Astrocyte (in vitro differentiated cells and primary cell): Measurements from ENCODE around the gene KLHL26. TPM values are rescaled to one million over a fixed set of nuclear protein-coding genes. Genes with fewer than 3 reads are reported as not detected.

Experiments
- DNase-seq: peaks from one replicate; pipeline ENCODE4 v3.0.0-alpha.2; 2010; ENCODE audit warnings: low read depth
- FAIRE-seq: peaks from 2 replicates; lab custom pipeline; 2011; peaks lifted over from hg19 to GRCh38; lab: Jason Lieb, UNC
- H2AFZ ChIP-seq: 2 replicates; pipeline ENCODE4 v1.6.0; 2012; ENCODE audit warnings: low read depth, low read length, inconsistent platforms
- H3K27ac ChIP-seq: 2 replicates; pipeline ENCODE4 v1.5.1; 2011; ENCODE audit warnings: low read depth, low read length, inconsistent platforms
- H3K27me3 ChIP-seq: 2 replicates; pipeline ENCODE4 v1.6.0; 2011; ENCODE audit warnings: low read length, inconsistent platforms; ENCODE audit not compliant: insufficient read depth
- H3K36me3 ChIP-seq: 2 replicates; pipeline ENCODE4 v1.5.1; 2011; ENCODE audit warnings: low read length, inconsistent platforms; ENCODE audit not compliant: insufficient read depth
- H3K4me1 ChIP-seq: 2 replicates; pipeline ENCODE4 v1.5.1; 2011; ENCODE audit warnings: low read length, inconsistent platforms; ENCODE audit not compliant: insufficient read depth
- H3K4me2 ChIP-seq: 2 replicates; pipeline ENCODE4 v1.6.0; 2012; ENCODE audit warnings: low read length, inconsistent platforms
- H3K4me3 ChIP-seq: 2 replicates; pipeline ENCODE4 v1.5.1; 2011; ENCODE audit warnings: low read depth, mild to moderate bottlenecking, low read length, inconsistent platforms; ENCODE audit not compliant: insufficient read depth
- H3K79me2 ChIP-seq: 2 replicates; pipeline ENCODE4 v1.6.0; 2012; ENCODE audit warnings: mild to moderate bottlenecking, low read length, inconsistent platforms; ENCODE audit not compliant: insufficient read depth
- H3K9ac ChIP-seq: 2 replicates; pipeline ENCODE4 v1.6.0; 2012; ENCODE audit warnings: mild to moderate bottlenecking, low read length, inconsistent platforms
- H3K9me3 ChIP-seq: 2 replicates; pipeline ENCODE4 v1.5.1; 2012; ENCODE audit warnings: low read depth, mild to moderate bottlenecking, low read length, inconsistent platforms; ENCODE audit not compliant: insufficient read depth
- H4K20me1 ChIP-seq: 2 replicates; pipeline ENCODE4 v1.6.0; 2012; ENCODE audit warnings: low read length, inconsistent platforms; ENCODE audit not compliant: insufficient read depth
- H3K27ac Mint-ChIP-seq: one replicate; pipeline ENCODE4 v1.8.0; 2021; ENCODE audit warnings: mild to moderate bottlenecking, mixed read lengths; ENCODE audit not compliant: unreplicated experiment
- H3K27me3 Mint-ChIP-seq: one replicate; pipeline ENCODE4 v1.8.0; 2021; ENCODE audit warnings: low read depth, mixed read lengths; ENCODE audit not compliant: unreplicated experiment
- H3K36me3 Mint-ChIP-seq: one replicate; pipeline ENCODE4 v1.8.0; 2021; ENCODE audit warnings: low read depth, mixed read lengths; ENCODE audit not compliant: unreplicated experiment
- H3K4me1 Mint-ChIP-seq: one replicate; pipeline ENCODE4 v1.8.0; 2021; ENCODE audit warnings: low read depth, mixed read lengths; ENCODE audit not compliant: unreplicated experiment
- H3K4me3 Mint-ChIP-seq: one replicate; pipeline ENCODE4 v1.8.0; 2021; ENCODE audit warnings: mild to moderate bottlenecking, moderate library complexity, mixed read lengths; ENCODE audit not compliant: unreplicated experiment
- H3K9me3 Mint-ChIP-seq: one replicate; pipeline ENCODE4 v1.8.0; 2021; ENCODE audit warnings: mild to moderate bottlenecking, mixed read lengths; ENCODE audit not compliant: unreplicated experiment
- CTCF ChIP-seq: IDR thresholded peaks from 2 replicates; pipeline ENCODE4 v1.5.1; 2011; ENCODE audit warnings: low read depth, mild to moderate bottlenecking, inconsistent platforms, low read length, moderate library complexity; ENCODE audit not compliant: insufficient read depth
- EZH2 ChIP-seq: IDR thresholded peaks from 2 replicates; pipeline ENCODE4 v1.6.1; 2012; ENCODE audit warnings: mild to moderate bottlenecking, low read length, inconsistent platforms; ENCODE audit not compliant: insufficient read depth
- total RNA-seq: library from RNA; stranded (reverse); gene quantifications from 2 replicates; pipeline ENCODE4 v1.2.1, GENCODE V29; 2021

KLHL26 gene
- total RNA-seq, 1 donor from 2014 or later, result 4.4 TPM

DNA sequence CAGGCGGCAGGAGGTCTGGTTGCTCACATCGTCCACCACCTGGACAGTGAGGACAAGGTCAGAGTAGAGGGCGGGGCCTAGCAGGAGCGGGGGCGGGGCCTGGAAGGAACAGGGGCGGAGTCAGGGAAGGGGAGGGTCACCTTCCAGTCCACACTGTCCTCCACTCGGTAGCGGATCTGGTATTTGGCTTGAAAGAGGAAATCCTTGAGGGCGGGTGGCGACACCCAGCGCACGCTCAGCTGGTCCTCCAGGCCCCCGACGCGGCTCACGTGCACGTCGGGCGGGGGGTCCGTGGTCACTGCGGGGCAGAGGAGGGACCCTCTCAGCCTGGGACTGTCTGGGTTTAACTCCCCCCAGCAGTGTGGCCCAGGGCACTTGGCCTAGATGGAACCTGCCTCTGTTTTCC lies 40.1 kb upstream of the KLHL26 start:
- Mint-ChIP-seq H3K4me1 (peaks cover 6% of the 10 kb centered on the region), H3K27me3 (peaks cover 33% of the 10 kb centered on the region), H3K4me3 (no peak overlapping the region), H3K27ac (no peak overlapping the region), H3K9me3 (no peaks in the 10 kb centered on the region), H3K36me3 (no peaks in the 10 kb centered on the region)
- Histone ChIP-seq H3K9me3 (no peaks in the 10 kb centered on the region), H3K79me2 (no peaks in the 10 kb centered on the region), H3K4me1 (peaks cover 9% of the 10 kb centered on the region), H3K36me3 (no peaks in the 10 kb centered on the region), H3K27ac (no peak overlapping the region), H4K20me1 (peaks cover 15% of the 10 kb centered on the region), H3K4me2 (no peak overlapping the region), H3K27me3 (peaks cover 3% of the 10 kb centered on the region), H2AFZ (no peak overlapping the region), H3K9ac (no peak overlapping the region), H3K4me3 (no peak overlapping the region)
- FAIRE-seq, result no peak
- no peak for DNase-seq
- no peak for TF ChIP-seq EZH2
- no peak for TF ChIP-seq CTCF

DNA sequence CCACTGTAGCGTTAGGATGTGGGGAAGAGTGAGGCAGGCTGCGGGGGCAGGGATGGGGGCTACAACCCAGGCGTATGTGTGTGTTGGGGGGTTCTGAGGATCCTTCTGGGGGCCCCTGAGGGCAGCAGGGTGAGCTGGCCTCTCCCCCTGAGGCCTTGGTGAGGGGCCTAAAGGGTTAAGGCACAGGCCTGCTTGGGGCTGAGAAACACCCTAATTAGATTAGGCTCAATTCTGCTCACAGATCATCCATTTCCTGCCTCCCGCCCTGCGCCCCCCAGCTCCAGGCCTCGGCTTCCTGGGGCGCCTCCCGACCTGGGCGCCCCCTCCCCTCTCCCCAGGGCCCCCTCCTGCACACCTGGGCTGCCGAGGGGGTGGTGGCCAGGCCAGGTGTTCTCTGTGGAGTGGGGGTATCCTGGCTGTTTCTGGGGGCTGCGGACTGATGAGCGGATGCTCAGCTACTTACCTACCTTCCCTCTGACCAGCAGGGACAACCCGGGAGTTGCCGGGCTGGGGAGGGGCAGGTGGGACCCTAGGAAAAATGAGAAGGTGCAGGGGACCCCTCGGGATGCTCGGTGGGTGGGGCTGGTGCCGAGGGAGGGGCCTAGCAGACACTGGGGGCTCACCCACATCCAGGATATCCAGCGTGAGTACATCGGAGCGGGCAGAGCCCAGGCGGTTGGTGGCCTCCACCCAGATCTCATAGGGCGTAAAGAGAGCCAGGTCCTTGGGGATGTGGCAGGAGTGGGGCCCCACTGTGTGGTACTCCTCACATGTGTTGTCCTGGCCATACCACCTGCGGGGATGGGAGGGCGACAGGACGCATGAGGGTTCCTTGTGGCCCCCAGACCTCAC lies 38.8 kb upstream of the KLHL26 start:
- H3K4me3 ChIP-seq, result no peak overlapping the region
- Mint-ChIP-seq H3K27me3 (peaks cover 44% of the 10 kb centered on the region), H3K27ac (no peak overlapping the region), H3K4me3 (no peak overlapping the region), H3K9me3 (no peaks in the 10 kb centered on the region), H3K4me1 (peaks cover 6% of the 10 kb centered on the region), H3K36me3 (no peaks in the 10 kb centered on the region)
- H3K27ac ChIP-seq, result no peak overlapping the region
- peaks cover 9% of the 10 kb centered on the region for H3K4me1 ChIP-seq
- H3K4me2 ChIP-seq, result no peak overlapping the region
- no peak overlapping the region for H2AFZ ChIP-seq
- DNase-seq (no peak), FAIRE-seq (no peak)
- no peak overlapping the region for H3K9ac ChIP-seq
- peaks cover 3% of the 10 kb centered on the region for H3K27me3 ChIP-seq
- no peaks in the 10 kb centered on the region for H3K9me3 ChIP-seq
- TF ChIP-seq EZH2, result no peak
- no peak for TF ChIP-seq CTCF
- no peaks in the 10 kb centered on the region for H3K36me3 ChIP-seq
- no peaks in the 10 kb centered on the region for H3K79me2 ChIP-seq
- peaks cover 8% of the 10 kb centered on the region for H4K20me1 ChIP-seq

DNA sequence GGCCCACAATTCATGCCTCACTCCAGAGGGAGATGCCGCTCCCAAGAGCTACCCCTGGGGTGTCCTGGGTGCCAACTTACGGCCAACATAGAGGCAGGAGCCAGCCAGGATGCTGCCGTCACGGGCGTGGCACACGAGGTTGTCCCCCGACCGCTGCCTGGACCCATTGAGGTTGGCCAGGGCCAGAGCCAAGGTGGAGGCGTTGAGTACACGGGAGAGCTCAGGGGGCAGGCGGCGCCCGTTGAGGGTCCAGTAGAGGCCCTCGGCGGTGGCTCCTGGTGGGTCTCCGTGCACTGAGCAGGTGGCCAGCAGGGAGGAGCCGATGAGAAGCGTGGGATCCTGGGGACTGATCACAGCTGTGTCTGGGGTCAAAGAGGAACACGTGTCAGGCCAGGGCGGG lies 37.3 kb upstream of the KLHL26 start:
- no peak overlapping the region for H3K4me2 ChIP-seq
- no peak for FAIRE-seq
- H3K4me1 Mint-ChIP-seq, result peaks cover 5% of the 10 kb centered on the region

More for the DNA sequence above, 37.3 kb upstream of the KLHL26 start:
- H3K27ac ChIP-seq, result no peak overlapping the region
- H4K20me1 ChIP-seq, result no peaks in the 10 kb centered on the region
- Mint-ChIP-seq H3K36me3 (no peaks in the 10 kb centered on the region), H3K27me3 (peaks cover 48% of the 10 kb centered on the region), H3K4me3 (no peak overlapping the region), H3K27ac (no peak overlapping the region), H3K9me3 (no peaks in the 10 kb centered on the region)
- peaks cover 12% of the 10 kb centered on the region for H3K27me3 ChIP-seq
- no peaks in the 10 kb centered on the region for H3K36me3 ChIP-seq
- peaks cover 5% of the 10 kb centered on the region for H3K4me1 ChIP-seq
- H3K79me2 ChIP-seq, result no peaks in the 10 kb centered on the region
- no peak overlapping the region for H2AFZ ChIP-seq
- H3K9ac ChIP-seq, result no peak overlapping the region
- TF ChIP-seq EZH2 (no peak), CTCF (no peak)
- no peaks in the 10 kb centered on the region for H3K9me3 ChIP-seq
- no peak for DNase-seq
- H3K4me3 ChIP-seq, result no peak overlapping the region
